K562 (cell line): ENCODE data around the gene KIF1A.

Source experiments
- CTCF ChIP-seq, 3 experiments: IDR thresholded peaks in 2 of 3; conservative IDR thresholded peaks in 1 of 3; 2 replicates each; pipeline ENCODE4 v1.5.1; 2011 to 2012; ENCODE audit warnings: low read length in 3 of 3, mild to moderate bottlenecking in 3 of 3, control low read depth in 2 of 3, improper control_type of control experiment in 1 of 3, inconsistent platforms in 1 of 3, low read depth in 1 of 3, mixed read lengths in 1 of 3, moderate library complexity in 1 of 3; ENCODE audit not compliant: insufficient read depth in 2 of 3
- MAFK ChIP-seq: IDR thresholded peaks from 2 replicates; pipeline ENCODE4 v1.6.1; 2011; ENCODE audit warnings: low read length, improper control_type of control experiment
- NUFIP1 ChIP-seq: fragments of 450-650 bp; IDR thresholded peaks from 2 replicates; pipeline ENCODE4 v1.6.1; 2018; ENCODE audit not compliant: partially characterized antibody
- SMAD3 ChIP-seq: fragments of 450-650 bp; formaldehyde crosslinking; conservative IDR thresholded peaks from 2 replicates; pipeline ENCODE4 v1.4.0; 2020; ENCODE audit warnings: mild to moderate bottlenecking
- ZNF583 ChIP-seq: fragments of 250-450 bp; sonication (Bioruptor Pico); IDR thresholded peaks from 2 replicates; pipeline ENCODE4 v1.4.0; 2020

DNA sequence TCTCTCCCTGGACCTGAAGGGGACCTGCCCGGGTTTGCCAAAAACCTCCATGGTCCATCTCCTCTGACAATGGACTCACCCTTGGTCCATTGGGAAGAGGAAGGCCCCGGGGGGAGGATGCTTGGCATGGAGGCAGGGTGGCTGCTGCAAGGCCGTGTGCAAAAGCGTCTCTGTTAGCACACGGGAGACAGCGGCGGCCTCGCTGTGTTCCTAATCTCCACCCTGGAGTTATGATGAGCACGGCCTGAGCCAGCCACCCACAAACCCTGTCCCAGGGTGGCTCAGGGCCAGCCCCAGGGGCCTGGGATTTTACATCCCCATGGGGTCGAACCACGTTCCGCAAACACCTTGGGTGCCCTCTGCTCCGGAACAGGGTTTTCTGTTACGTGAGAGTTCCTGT, 92.6 kb downstream of the KIF1A start:
- TF ChIP-seq CTCF (IDR thresholded peaks at IDR 0.05 in 2 of 3, conservative IDR thresholded peaks at IDR 0.05 in 1 of 3; ENCODE audit: insufficient read depth in 2 of 3, low read depth in 1 of 3, low read length in 3 of 3) (no peak), NUFIP1 (no peak), MAFK (no peak), SMAD3 (CRISPR knock-in tag) (no peak), ZNF583 (CRISPR knock-in tag) (no peak)
